Fibroblast of peridontal ligament (primary cell): ENCODE measurements around the gene CDCP2.

Source experiments
- DNase-seq: peaks from one replicate; pipeline ENCODE4 v3.0.0-alpha.2; 2010; ENCODE audit errors: extremely low read depth

The CDCP2 gene

DNA sequence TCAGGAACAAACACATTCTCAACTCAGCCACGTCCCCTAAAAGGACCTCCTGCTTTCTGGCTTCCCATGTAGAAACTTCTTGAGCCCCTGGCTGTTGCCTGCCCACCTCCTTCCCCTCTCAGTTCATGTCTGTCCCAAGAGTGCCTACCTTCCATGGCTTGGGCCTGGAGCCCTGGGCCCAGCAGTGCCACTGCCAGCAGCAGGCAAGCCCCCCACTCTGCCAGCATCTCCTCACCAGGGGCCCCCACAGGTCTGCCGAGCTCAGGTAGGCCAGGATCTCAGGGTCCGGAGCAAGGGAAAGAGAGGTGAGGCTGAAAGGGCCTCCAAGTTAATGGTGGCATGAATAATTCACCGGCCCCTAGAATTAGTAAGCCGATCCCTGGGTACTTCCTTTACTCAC is at the start of gene CDCP2:
Gene CDCP2 (minus strand): TSS at position 305 of the 400 bp plus-strand sequence. CDS start 78 bp downstream, at position 227.
- DNase-seq = no peak

DNA sequence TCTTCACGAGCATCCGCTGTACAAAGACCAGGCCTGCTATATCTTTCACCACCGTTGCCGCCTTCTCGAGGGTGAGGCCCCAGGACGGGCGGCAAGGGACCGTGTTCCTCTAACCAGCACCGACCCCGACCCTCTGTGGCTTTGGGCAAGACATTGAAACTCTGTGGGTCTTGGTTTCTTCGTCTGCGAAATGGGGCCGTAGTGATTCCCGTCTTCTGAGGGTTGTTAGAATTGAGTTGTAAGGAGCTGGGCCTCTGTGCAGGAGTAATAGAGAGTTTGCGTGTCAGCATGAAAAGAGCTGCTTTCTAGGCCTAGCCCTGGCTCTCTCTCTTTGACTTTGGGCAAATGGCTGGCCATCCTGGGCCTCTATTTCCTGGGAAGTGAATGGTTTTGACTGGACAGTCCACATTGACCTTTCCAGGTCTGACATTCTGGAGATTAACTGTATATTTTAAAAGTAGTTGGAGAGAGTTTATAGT is 47.8 kb upstream of the CDCP2 start:
- peak; percentile 13 for DNase-seq

DNA sequence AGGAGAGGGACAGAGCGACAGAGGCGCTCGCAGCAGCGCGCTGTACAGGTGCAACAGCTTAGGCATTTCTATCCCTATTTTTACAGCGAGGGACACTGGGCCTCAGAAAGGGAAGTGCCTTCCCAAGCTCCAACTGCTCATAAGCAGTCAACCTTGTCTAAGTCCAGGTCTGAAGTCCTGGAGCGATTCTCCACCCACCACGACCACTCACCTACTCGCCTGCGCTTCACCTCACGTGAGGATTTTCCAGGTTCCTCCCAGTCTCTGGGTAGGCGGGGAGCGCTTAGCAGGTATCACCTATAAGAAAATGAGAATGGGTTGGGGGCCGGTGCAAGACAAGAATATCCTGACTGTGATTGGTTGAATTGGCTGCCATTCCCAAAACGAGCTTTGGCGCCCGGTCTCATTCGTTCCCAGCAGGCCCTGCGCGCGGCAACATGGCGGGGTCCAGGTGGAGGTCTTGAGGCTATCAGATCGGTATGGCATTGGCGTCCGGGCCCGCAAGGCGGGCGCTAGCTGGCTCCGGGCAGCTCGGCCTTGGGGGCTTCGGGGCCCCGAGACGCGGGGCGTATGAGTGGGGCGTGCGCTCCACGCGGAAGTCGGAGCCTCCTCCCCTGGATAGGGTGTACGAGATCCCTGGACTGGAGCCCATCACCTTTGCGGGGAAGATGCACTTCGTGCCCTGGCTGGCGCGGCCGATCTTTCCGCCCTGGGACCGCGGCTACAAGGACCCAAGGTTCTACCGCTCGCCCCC is 47.1 kb upstream of the CDCP2 start, which contains the start of the genes CYB5RL and MRPL37:
Gene CYB5RL (minus strand): TSS at position 266 of the 754 bp plus-strand sequence. CDS start 4,414 bp downstream, outside the sequence.
Gene MRPL37 (plus strand): TSS at position 403 of the 754 bp plus-strand sequence. CDS start 77 bp downstream, at position 480.
- DNase-seq = peak; percentile 98

- peak; percentile 31 for DNase-seq
Observed at GRCh38 chr1:54199151-54199764, 46.5 kb upstream of the CDCP2 start.

- DNase-seq = no peak
Observed at GRCh38 chr1:54193453-54193852, 40.7 kb upstream of the CDCP2 start.

DNA sequence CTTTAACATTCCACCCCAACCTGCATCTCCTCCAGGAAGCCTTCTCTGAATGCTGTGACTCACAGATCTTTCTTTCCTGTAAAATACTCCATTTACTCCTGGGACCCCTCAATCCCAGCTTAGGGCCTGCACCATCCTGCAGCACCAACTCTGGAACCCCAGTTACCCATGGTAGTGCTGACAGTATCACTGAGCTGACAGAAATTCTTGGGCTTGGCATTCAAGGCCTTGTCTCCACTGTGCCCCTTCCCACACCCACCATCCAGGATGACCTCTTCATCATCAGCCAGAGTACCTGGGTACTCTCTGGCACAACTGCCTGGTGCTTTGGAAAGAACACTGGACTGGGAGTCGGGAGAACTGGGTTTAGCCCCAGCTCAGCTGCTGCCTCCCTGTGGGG is 38.7 kb upstream of the CDCP2 start:
- no peak for DNase-seq

GRCh38 chr1:54190526-54190925 is 37.7 kb upstream of the CDCP2 start:
- no peak for DNase-seq

DNA sequence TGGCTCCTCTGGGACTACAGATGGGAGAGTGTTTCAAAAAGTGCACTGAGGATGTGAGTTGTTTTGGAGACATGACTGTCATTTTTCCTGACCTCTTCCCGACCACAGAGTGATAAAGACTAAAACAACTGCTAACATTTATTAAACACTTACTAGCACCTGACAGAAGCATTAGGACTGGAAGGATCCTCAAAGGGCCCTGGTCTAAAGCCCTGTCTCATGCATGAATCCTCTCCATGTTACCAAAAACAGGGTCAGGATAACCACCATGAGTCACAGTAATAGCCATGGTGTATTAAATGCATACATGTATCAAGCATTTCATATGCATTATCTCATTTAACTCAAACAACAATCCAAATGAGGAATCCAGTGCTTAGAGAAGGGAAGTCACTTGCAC is 35.5 kb upstream of the CDCP2 start:
- DNase-seq = no peak

DNA sequence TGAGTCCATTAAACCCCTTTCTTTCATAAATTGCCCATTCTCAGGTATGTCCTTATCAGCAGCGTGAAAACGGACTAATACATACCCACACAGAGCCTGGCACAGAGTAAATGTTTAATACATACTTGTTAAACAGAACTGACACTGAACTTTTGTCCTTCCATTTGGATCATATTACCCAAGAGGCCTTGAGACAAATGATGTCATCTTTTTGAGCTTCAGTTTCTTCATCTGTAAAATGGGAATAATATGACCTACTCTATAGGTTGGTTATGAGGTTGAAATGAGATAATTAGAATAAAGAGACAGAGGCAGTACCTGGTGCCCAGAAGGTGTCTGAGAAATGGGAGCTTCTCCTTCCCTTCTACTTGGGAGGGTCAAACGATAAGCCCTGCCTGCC is 33.3 kb upstream of the CDCP2 start:
- DNase-seq = no peak

DNA sequence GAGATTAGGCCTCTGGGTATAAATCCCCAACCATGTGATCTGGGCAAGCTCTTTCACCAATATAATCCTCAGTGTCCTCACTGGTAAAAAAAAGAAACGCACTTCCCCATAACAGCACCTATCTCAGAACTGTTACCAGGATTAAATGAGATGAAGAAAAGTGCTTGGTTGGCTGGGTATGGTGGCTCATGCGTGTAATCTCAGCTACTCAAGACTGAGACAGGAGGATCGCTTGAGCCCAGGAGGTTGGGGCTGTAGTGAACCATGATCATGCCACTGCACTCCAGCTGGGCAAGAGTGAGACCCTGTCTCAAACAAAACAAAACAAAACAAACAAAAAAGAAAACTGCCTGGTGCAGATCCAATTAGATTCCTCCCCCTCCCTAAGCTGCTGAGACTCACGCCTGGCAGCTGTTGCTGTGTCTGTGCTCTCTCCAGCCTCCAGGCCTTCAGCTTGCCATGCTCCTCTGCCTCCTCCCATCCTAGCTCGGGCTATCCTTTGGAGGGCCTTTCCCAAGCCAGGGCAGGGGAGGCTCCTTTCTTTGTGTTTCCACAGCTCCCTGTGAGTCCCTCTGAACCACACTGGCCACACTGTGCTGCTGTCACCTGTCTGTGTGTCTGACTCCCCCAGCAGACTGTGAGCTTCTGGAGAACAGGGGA is 28.0 kb upstream of the CDCP2 start:
- no peak for DNase-seq

- no peak for DNase-seq
Observed at GRCh38 chr1:54178296-54179070, 25.7 kb upstream of the CDCP2 start.

DNA sequence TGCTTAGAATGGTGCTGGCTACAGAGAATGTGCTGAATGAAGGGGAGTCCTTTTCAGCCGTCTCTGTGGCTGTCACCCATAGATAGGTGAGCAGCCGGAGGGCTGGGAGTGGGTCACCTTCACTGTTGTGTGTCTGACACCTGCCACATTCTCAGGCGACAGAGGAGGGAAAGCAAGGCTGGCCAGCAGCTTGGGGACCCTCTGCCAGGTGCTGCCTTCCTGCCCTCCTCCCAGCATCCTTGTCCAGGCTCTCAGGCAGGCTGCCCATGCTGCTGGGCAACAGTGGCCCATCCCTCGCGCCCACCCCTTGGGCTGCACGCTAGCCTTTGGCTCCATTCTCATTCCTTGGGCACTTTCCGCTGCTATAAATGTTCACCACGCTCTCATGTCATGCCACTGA is 24.9 kb upstream of the CDCP2 start:
- no peak for DNase-seq

DNA sequence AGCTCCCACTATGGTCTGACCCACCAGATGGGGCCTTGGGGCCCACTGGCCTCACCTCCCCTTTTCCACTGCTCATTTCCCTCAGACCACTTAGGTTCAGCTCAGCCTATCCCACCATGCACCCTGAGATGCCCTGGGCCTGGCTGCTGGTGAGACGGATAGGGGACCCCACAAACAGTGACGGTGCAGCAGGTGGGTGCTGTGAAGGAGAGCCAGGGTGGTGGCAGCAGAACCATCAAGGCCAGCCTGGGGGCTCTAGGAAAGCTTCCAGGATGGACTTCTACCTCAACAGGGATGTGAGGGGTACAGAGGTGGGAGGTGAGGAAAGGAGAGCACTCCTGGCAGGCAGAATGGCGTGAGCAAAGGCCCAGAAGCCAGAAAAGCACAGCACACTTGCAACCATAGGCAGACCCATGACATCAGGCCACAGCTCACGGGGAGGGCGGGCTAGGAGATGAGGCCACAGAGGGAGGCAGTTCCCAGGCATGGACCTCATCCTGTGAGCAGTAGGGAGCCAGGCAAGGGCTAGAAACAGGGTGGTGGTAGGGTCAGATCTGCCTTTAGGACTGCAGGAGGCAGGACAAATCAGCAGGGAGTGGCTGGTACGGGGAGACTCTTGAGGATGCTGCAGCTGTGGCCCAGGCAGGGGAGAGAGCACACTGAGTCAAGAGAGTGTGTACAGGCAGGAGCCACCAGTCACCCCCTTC is 24.0 kb upstream of the CDCP2 start:
- no peak for DNase-seq

DNA sequence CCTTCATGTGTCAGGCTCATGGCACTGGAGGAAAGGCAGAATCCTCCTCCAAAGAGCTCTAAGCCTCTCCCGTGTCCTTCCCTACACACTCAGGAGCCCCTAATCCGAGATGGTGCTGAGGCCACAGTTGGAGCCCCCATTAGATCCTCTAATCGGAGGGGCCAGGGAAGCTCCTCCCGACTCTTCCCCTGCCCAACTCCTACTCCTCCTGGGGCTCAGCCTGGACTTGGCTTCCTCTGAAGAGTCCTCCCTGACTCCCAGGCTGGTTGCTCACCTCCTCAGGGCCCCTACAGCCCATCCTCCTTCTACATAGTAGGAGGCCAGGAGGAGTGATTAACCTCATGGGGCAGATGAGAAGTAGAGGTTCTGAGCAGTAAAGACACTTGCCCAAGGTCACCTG is 21.3 kb upstream of the CDCP2 start:
- no peak for DNase-seq

- DNase-seq = no peak
Observed at GRCh38 chr1:54173681-54174080, 20.9 kb upstream of the CDCP2 start.

DNA sequence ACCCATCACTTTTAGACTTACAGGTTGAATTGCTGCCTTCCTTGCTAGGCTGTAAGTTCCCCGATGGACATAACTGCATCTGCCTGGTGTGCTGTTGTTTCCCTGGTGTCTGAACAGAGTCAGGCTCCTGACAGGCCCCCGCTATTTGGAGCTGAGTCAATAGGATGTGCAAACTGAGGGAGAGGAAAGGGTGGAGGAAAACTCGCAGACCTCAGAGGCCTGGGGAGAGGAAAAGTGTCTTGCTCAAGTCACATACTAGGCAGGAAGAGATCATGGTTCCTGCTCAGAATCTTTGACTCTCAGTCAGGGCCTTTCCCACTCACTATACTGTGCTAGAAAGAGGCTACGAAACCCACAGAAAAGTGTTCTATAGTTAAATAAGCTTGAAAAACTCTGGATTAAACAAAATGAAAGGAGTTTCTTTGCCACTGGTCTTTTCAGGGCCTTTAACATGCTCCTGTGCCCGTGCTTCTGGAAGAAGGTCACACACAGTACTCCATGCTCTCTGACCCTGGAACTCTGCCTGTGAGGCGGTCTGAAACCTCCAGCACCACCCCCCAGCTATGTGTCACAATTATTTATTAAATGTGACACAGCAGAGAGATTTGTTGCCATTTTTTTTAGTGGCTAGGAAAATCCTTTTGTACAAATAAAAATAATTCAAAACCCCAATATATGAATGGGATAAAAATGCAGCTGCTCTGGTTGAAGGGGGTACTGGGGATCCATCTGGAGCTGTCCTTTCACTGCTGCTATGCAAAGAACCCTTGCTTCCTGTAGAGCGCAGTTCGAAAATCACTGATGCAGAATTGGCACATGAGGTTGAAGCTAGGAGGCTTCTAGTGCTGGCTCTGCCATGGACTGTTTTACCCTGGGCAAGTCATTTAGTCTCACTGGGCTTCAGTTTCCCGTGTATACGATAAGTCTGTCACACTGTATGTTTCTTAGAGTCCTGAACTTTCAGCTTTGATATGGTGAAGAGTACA is 20.1 kb upstream of the CDCP2 start:
- DNase-seq = peak; percentile 2

DNA sequence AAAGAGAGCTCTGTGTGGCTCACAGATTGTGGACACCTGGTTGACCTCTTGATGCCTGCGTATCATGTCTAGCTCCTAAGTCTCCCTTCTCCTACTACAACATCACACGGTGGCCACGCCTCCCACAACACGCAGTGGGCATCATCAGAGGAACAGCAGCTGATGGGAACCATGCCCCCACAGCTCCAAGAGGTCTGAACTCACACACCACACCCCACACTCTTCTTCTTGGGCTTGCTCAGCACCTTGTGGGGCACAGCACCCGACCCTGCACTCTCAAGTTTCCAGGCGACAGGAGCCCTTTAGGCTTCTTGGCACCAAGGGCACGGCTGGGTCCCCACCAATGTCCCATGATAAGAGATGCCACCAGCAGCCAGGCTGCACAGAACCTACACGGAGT is 18.8 kb upstream of the CDCP2 start:
- no peak for DNase-seq

DNA sequence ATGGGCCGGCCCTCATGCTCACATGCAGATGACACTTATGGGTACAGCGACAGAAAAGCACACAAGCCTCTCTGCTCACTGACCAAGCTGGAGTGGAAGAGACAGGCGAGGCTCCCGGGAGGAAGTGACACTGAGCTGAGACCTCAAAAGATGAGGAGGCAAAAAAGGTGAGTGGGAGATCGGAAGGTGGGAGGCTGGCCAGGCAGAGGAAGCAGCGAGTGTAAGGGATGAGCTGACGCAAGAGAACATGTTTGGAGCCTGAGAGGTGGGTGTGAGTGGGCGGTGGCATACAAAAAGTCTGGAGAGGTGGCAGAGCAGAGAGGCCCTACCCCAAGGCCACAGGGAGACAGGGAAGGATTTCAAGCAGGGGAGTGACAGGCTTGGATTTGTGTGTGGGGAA is 18.2 kb upstream of the CDCP2 start:
- DNase-seq = no peak

DNA sequence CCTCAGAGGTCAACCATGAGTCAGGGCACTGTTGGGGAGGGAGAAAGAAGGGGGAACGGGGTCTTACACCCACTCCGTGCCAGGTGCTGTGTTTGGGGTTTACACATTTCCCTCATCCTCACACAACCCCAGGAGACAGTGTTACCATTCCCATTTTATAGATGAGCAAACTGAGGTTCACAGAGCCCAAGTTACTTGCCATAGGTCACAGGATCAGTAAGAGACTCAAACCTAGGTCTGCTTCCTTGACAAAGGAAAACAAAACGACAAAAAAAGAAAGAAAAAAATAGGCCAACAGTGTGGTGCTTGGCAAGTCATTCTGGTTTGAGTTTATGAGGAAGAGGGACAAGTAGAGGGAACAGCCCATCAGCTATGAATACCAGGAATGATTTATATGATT is 16.3 kb upstream of the CDCP2 start:
- no peak for DNase-seq
